Measurements from ENCODE around the gene CFAP410.

DNA sequence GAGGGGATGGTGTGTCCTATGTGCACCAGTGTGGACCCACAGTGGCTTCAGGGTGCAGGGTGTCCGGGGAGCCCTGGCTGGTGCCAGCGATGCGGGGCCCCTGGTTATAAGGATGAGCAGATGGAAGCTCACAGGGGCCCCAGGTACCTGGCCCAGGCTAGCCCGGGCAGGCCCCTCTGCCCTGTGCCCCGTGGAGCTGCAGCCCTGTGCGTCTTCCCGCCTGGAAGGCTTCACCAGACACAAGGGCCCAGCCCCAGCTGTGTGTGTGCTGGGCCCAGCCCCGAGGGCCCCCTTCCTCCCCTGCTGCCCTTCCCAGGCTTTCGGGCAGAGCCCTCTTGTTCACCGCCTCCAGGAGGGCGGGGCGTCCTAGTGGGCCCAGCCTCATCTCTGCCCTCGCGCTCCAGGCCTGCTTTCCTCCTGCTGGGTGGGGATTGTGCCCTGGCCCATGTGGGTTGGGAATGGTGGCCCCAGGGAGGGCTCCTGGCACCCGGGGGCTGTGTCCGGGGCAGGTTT, 23.4 kb downstream of the CFAP410 start:
- TF ChIP-seq, protein P1, sequence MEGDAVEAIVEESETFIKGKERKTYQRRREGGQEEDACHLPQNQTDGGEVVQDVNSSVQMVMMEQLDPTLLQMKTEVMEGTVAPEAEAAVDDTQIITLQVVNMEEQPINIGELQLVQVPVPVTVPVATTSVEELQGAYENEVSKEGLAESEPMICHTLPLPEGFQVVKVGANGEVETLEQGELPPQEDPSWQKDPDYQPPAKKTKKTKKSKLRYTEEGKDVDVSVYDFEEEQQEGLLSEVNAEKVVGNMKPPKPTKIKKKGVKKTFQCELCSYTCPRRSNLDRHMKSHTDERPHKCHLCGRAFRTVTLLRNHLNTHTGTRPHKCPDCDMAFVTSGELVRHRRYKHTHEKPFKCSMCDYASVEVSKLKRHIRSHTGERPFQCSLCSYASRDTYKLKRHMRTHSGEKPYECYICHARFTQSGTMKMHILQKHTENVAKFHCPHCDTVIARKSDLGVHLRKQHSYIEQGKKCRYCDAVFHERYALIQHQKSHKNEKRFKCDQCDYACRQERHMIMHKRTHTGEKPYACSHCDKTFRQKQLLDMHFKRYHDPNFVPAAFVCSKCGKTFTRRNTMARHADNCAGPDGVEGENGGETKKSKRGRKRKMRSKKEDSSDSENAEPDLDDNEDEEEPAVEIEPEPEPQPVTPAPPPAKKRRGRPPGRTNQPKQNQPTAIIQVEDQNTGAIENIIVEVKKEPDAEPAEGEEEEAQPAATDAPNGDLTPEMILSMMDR (IDR thresholded peaks at IDR 0.05 in 8 of 11, conservative IDR thresholded peaks at IDR 0.05 in 3 of 11) = no peak
- no peak for TF ChIP-seq POLR2AphosphoS5 (IDR thresholded peaks at IDR 0.05)
- no peak for TF ChIP-seq POLR2A (IDR thresholded peaks at IDR 0.05)

All from spleen (tissue), 7 donors.